Keratinocyte (primary cell): Measurements from ENCODE around the gene DUSP22. TPM values are rescaled to one million over a fixed set of nuclear protein-coding genes. Genes with fewer than 3 reads are reported as not detected.
"Not testable (repeated sequence)": the region's sequence is repeated elsewhere in the genome, so short reads cannot be mapped to it uniquely, and the experiment has no call there.

Source experiments
- DNase-seq: peaks from one replicate; pipeline ENCODE4 v3.0.0-alpha.2; 2011; ENCODE audit warnings: low read depth, missing footprints, low spot score
- FAIRE-seq: peaks from 2 replicates; lab custom pipeline; 2011; peaks lifted over from hg19 to GRCh38; lab: Jason Lieb, UNC
- H2AFZ ChIP-seq: 2 replicates; pipeline ENCODE4 v1.6.0; 2012; ENCODE audit warnings: low read length, control low read depth, inconsistent platforms; ENCODE audit not compliant: control insufficient read depth
- H3K27ac ChIP-seq: 2 replicates; pipeline ENCODE4 v1.5.1; 2011; ENCODE audit warnings: low read length; ENCODE audit not compliant: control insufficient read depth, insufficient read depth
- H3K27me3 ChIP-seq: 3 replicates; pipeline ENCODE4 v1.6.0; 2011; ENCODE audit warnings: low read length; ENCODE audit not compliant: control insufficient read depth, insufficient read depth; ENCODE audit errors: extremely low read depth
- H3K36me3 ChIP-seq, 2 experiments: 2 replicates in 1 of 2; 3 replicates in 1 of 2; pipeline ENCODE4 v1.5.1; 2011; ENCODE audit warnings: low read length in 2 of 2, mild to moderate bottlenecking in 1 of 2; ENCODE audit not compliant: control insufficient read depth in 2 of 2, insufficient read depth in 2 of 2; ENCODE audit errors: extremely low read depth in 1 of 2
- H3K4me1 ChIP-seq: 3 replicates; pipeline ENCODE4 v1.5.1; 2011; ENCODE audit warnings: low read length; ENCODE audit not compliant: control insufficient read depth, insufficient read depth; ENCODE audit errors: extremely low read depth
- H3K4me2 ChIP-seq: 3 replicates; pipeline ENCODE4 v1.6.0; 2011; ENCODE audit warnings: low read depth, low read length; ENCODE audit not compliant: control insufficient read depth, insufficient read depth; ENCODE audit errors: extremely low read depth
- H3K4me3 ChIP-seq, 3 experiments: fragments of 200-600 bp in 1 of 3; sonication (generic) in 1 of 3; 2 replicates in 2 of 3; 3 replicates in 1 of 3; pipeline ENCODE4 v1.5.1; 2011 to 2016; ENCODE audit warnings: low read length in 3 of 3, mild to moderate bottlenecking in 3 of 3, control low read depth in 2 of 3, inconsistent platforms in 1 of 3, low read depth in 1 of 3, mixed read lengths in 1 of 3, mixed run types in 1 of 3, moderate library complexity in 1 of 3; ENCODE audit not compliant: control insufficient read depth in 2 of 3, insufficient read depth in 2 of 3; ENCODE audit errors: extremely low read depth in 1 of 3
- H3K79me2 ChIP-seq: 2 replicates; pipeline ENCODE4 v1.6.0; 2012; ENCODE audit warnings: low read length; ENCODE audit not compliant: control insufficient read depth, insufficient read depth
- H3K9ac ChIP-seq: 3 replicates; pipeline ENCODE4 v1.6.0; 2011; ENCODE audit warnings: low read length; ENCODE audit not compliant: control insufficient read depth, insufficient read depth; ENCODE audit errors: extremely low read depth
- H3K9me1 ChIP-seq: 3 replicates; pipeline ENCODE4 v1.6.0; 2011; ENCODE audit warnings: low read length; ENCODE audit not compliant: control insufficient read depth, insufficient read depth; ENCODE audit errors: extremely low read depth
- H3K9me3 ChIP-seq: 2 replicates; pipeline ENCODE4 v1.5.1; 2012; ENCODE audit warnings: low read depth, low read length; ENCODE audit not compliant: control insufficient read depth
- H4K20me1 ChIP-seq: 3 replicates; pipeline ENCODE4 v1.6.0; 2011; ENCODE audit warnings: low read length; ENCODE audit not compliant: control insufficient read depth, insufficient read depth; ENCODE audit errors: extremely low read depth
- CTCF ChIP-seq, 3 experiments: IDR thresholded peaks in 1 of 3; conservative IDR thresholded peaks in 1 of 3; optimal IDR thresholded peaks in 1 of 3; 2 replicates in 2 of 3; 3 replicates in 1 of 3; pipeline versions ENCODE3 to v1.5.1; 2011; ENCODE audit warnings: low read length in 3 of 3, mild to moderate bottlenecking in 3 of 3, moderate library complexity in 2 of 3, control low read depth in 1 of 3, inconsistent platforms in 1 of 3; ENCODE audit not compliant: insufficient read depth in 2 of 3; ENCODE audit errors: extremely low read depth in 1 of 3
- EZH2 ChIP-seq: IDR thresholded peaks from one replicate; pipeline ENCODE4 v1.6.1; 2012; ENCODE audit warnings: inconsistent platforms, mild to moderate bottlenecking, low read length, moderate library complexity
- dilution Hi-C: fragments of 300-500 bp; cut with MboI; formaldehyde crosslinking; loops from one replicate; pipeline ENCODE4 v1.7.0; 2020; ENCODE audit warnings: low sequenced_read_pairs; ENCODE audit not compliant: extremely low pct_ligation_motif_present
- polyA plus RNA-seq, 5 experiments: library from polyadenylated mRNA; depleted of rRNA in 3 of 5; stranded (reverse) in 3 of 5; stranded (forward) in 1 of 5; unstranded in 1 of 5; fragments of >200 nt; gene quantifications; 1 replicate in 1 of 5; 2 replicates in 3 of 5; 3 replicates in 1 of 5; pipeline versions ENCODE4 v1.2.1 to v1.2.3, GENCODE V29; 2011 to 2012; ENCODE audit warnings: missing spikeins in 2 of 5, low read depth in 1 of 5, low replicate concordance in 1 of 5

The DUSP22 gene
- polyA plus RNA-seq, 1 donor (not counting 4 experiments of a cell fraction or from before 2014, with no cell fraction given): 17.3 TPM

GRCh38 chr6:326066-326465 lies 33.8 kb downstream of the DUSP22 start:
- H3K36me3 ChIP-seq, H3K9me3 ChIP-seq, H3K4me3 ChIP-seq, DNase-seq, dilution Hi-C loops, H3K27ac ChIP-seq, H2AFZ ChIP-seq, H3K4me2 ChIP-seq, H3K27me3 ChIP-seq, H3K79me2 ChIP-seq, H3K9ac ChIP-seq, H4K20me1 ChIP-seq, H3K4me1 ChIP-seq, FAIRE-seq, H3K9me1 ChIP-seq: not testable (repeated sequence)

GRCh38 chr6:326896-327537 lies 34.7 kb downstream of the DUSP22 start:
- DNase-seq: no peak
- Histone ChIP-seq H3K36me3 (peaks cover 0 to 5% of the 10 kb centered on the region in 2 experiments), H3K4me2 (no peak overlapping the region), H3K79me2 (no peaks in the 10 kb centered on the region), H3K4me1 (no peaks in the 10 kb centered on the region), H3K27me3 (no peaks in the 10 kb centered on the region), H4K20me1 (no peaks in the 10 kb centered on the region), H3K9me1 (no peaks in the 10 kb centered on the region), H2AFZ (no peak overlapping the region), H3K9me3 (peaks cover 2% of the 10 kb centered on the region), H3K4me3 (no peak overlapping the region), H3K9ac (no peak overlapping the region), H3K27ac (no peak overlapping the region)
- dilution Hi-C loops: no loop called here
- TF ChIP-seq EZH2 (no peak), CTCF (optimal IDR thresholded peaks at IDR 0.05 in 1 of 3, IDR thresholded peaks at IDR 0.05 in 1 of 3, conservative IDR thresholded peaks at IDR 0.05 in 1 of 3; ENCODE audit: extremely low read depth in 1 of 3, insufficient read depth in 2 of 3, low read length in 3 of 3) (no peak)
- no peak for FAIRE-seq
